H1 (cell line): ENCODE measurements around the gene JAKMIP1. TPM values are rescaled to one million over a fixed set of nuclear protein-coding genes. Genes with fewer than 3 reads are reported as not detected.

Experiments used
- CHD7 ChIP-seq: fragments of 300-600 bp; sonication (generic); IDR thresholded peaks from 2 replicates; pipeline ENCODE4 v1.7.1; 2012; ENCODE audit warnings: low read length, moderate library complexity, mild to moderate bottlenecking, inconsistent platforms; ENCODE audit not compliant: insufficient replicate concordance
- CREB1 ChIP-seq: IDR thresholded peaks from 2 replicates; pipeline ENCODE4 v1.6.1; 2012; ENCODE audit warnings: inconsistent platforms
- CTCF ChIP-seq, 3 experiments: IDR thresholded peaks; 1 replicate in 2 of 3; 2 replicates in 1 of 3; pipeline versions ENCODE4 v1.5.1 to v1.6.1; 2011; ENCODE audit warnings: low read length in 3 of 3, mild to moderate bottlenecking in 3 of 3, inconsistent platforms in 2 of 3, low read depth in 1 of 3, moderate library complexity in 1 of 3; ENCODE audit not compliant: insufficient read depth in 1 of 3; ENCODE audit errors: control extremely low read depth in 1 of 3
- MAFK ChIP-seq: IDR thresholded peaks from 2 replicates; pipeline ENCODE4 v1.6.1; 2012; ENCODE audit warnings: low read depth, mild to moderate bottlenecking, improper control_type of control experiment, low read length
- SAP30 ChIP-seq: fragments of 300-600 bp; sonication (generic); IDR thresholded peaks from 2 replicates; pipeline ENCODE4 v1.7.1; 2012; ENCODE audit warnings: low read length, moderate library complexity, mild to moderate bottlenecking, inconsistent platforms; ENCODE audit not compliant: insufficient read depth, insufficient replicate concordance
- SP2 ChIP-seq: IDR thresholded peaks from 2 replicates; pipeline ENCODE4 v1.6.1; 2012; ENCODE audit warnings: mild to moderate bottlenecking, low read length, inconsistent platforms
- polyA plus RNA-seq, 7 experiments: library from polyadenylated mRNA; depleted of rRNA in 3 of 7; stranded (reverse) in 5 of 7; unstranded in 2 of 7; fragments of >200 nt in 5 of 7; fragments of 200-250 nt in 2 of 7; gene quantifications; 1 replicate in 5 of 7; 2 replicates in 1 of 7; 4 replicates in 1 of 7; pipeline versions ENCODE4 v1.2.1 to v1.2.3, GENCODE V29; 2011 to 2013; ENCODE audit warnings: missing spikeins in 2 of 7, mixed read lengths in 2 of 7
- total RNA-seq: library from RNA; stranded (reverse); fragmentation: NEBNext Ultra II Directional; extraction: Animal tissue kit (Norgen Biotek cat#: 25700); gene quantifications from 2 replicates; pipeline ENCODE4 v1.2.1, GENCODE V29; 2021

JAKMIP1 gene
- total and polyA plus RNA-seq, 2 of the 8 experiments (the other 6 are each of a cell fraction or from before 2014, with no cell fraction given) = 2.5 to 4.4 TPM

- no peak for TF ChIP-seq CHD7
- no peak for TF ChIP-seq CREB1
- TF ChIP-seq CTCF (IDR thresholded peaks at IDR 0.05; ENCODE audit: control extremely low read depth in 1 of 3, insufficient read depth in 1 of 3, low read depth in 1 of 3, low read length in 3 of 3) = no peak
- TF ChIP-seq SP2 = no peak
- no peak for TF ChIP-seq SAP30
- no peak for TF ChIP-seq MAFK
Measured at GRCh38 chr4:6023731-6024130, 176.6 kb downstream of the JAKMIP1 start (continued).
